Aorta (tissue), 5 donors: Measurements from ENCODE around the gene MARK2. TPM values are rescaled to one million over a fixed set of nuclear protein-coding genes. Genes with fewer than 3 reads are reported as not detected.
A peak's percentile ranks its signal among the peaks of the same experiment; 100 is the strongest.

ENCODE experiments used
- ATAC-seq: fragments of 200-7000 bp; cut with Tn5 transposase; one replicate; pipeline ENCODE4 v1.9.1; 2022; ENCODE audit warnings: moderate library complexity; ENCODE audit not compliant: low FRiP score
- DNase-seq, 2 donors: peaks; one replicate each; pipeline ENCODE4 v3.0.0-alpha.2; 2020
- H3K27ac ChIP-seq, 2 donors: one replicate each; pipeline ENCODE4 v1.5.1; 2013; ENCODE audit warnings: low read length in 2 of 2, mild to moderate bottlenecking in 2 of 2, moderate library complexity in 2 of 2, control low read depth in 1 of 2, inconsistent platforms in 1 of 2, low read depth in 1 of 2
- H3K27me3 ChIP-seq, 2 donors: one replicate each; pipeline ENCODE4 v1.6.1; 2013; ENCODE audit warnings: control low read depth in 1 of 2, low read length in 1 of 2, mild to moderate bottlenecking in 1 of 2, moderate library complexity in 1 of 2; ENCODE audit not compliant: insufficient read depth in 2 of 2, control insufficient read depth in 1 of 2
- H3K36me3 ChIP-seq, 2 donors: one replicate each; pipeline ENCODE4 v1.6.1; 2013; ENCODE audit warnings: control low read depth in 1 of 2, low read length in 1 of 2, mild to moderate bottlenecking in 1 of 2; ENCODE audit not compliant: insufficient read depth in 2 of 2, control insufficient read depth in 1 of 2
- H3K4me1 ChIP-seq, 2 donors: one replicate each; pipeline ENCODE4 v1.6.1; 2013; ENCODE audit warnings: low read length in 2 of 2, control low read depth in 1 of 2, mild to moderate bottlenecking in 1 of 2, moderate library complexity in 1 of 2; ENCODE audit not compliant: insufficient read depth in 2 of 2, control insufficient read depth in 1 of 2
- H3K4me3 ChIP-seq, 2 donors: one replicate each; pipeline ENCODE4 v1.5.1; 2013; ENCODE audit warnings: low read length in 2 of 2, control low read depth in 1 of 2, mild to moderate bottlenecking in 1 of 2
- H3K9me3 ChIP-seq: one replicate; pipeline ENCODE4 v1.6.1; 2013; ENCODE audit warnings: mild to moderate bottlenecking, low read length; ENCODE audit not compliant: control insufficient read depth
- WGBS, 2 donors: extraction: QIAGEN DNeasy Blood & Tissue Kit; methylation state at CpG; one replicate each; pipeline ENCODE4 v1.1.7; 2013; 5-methylcytosine and 5-hydroxymethylcytosine counted together
- intact Hi-C, 2 donors: fragments of 100-400 bp; cut with DNase I; formaldehyde crosslinking; loops; one replicate each; pipeline versions ENCODE4 v1.14.2 to v1.15.0; 2022
- polyA plus RNA-seq, 2 donors: library from polyadenylated mRNA; stranded (reverse); fragments of 200-250 nt; gene quantifications; one replicate each; pipeline ENCODE4 v1.2.3, GENCODE V29; 2013
- total RNA-seq, 2 donors: library from RNA; stranded (reverse); fragmentation: NEBNext Ultra II Directional; extraction: Animal tissue kit (Norgen Biotek cat#: 25700); gene quantifications; one replicate each; pipeline ENCODE4 v1.2.1, GENCODE V29; 2021
- donor health status: healthy with polysubstance abuse.
- donor health status: Bipolar disorder and iron deficiency.
- donor health status: DM: no; HTN: no; CAD: no.
- donor health status: DM: no; HTN: no; CAD: no.
- donor health status: DM: yes; HTN: yes; CAD: no.

MARK2 gene
- total and polyA plus RNA-seq, 4 donors: 8.1 to 32.5 (median 18.9) TPM

GRCh38 chr11:63937713-63938478 lies 99.0 kb downstream of the MARK2 start:
- intact Hi-C loops: loop anchor here in 1 of 2 donors (2.0 kb wide), 1 partner anchor 99 kb away; the partner anchor contains the start of gene MARK2
- H3K9me3 ChIP-seq: no peaks in the 10 kb centered on the region
- DNase-seq: no peak
- H3K27ac ChIP-seq: peak overlapping the region in 1 of 2 donors; percentile 48
- H3K36me3 ChIP-seq: no peaks in the 10 kb centered on the region
- ATAC-seq: peak; percentile 8
- no peaks in the 10 kb centered on the region for H3K27me3 ChIP-seq
- H3K4me3 ChIP-seq: peak overlapping the region in 1 of 2 donors; percentile 33
- H3K4me1 ChIP-seq: no peaks in the 10 kb centered on the region
- WGBS, 2 donors: 28 to 29% methylated on average over 30 of the region's 30 CpGs

- peak; percentile 95 for ATAC-seq
- no peaks in the 10 kb centered on the region for H3K36me3 ChIP-seq
- no peaks in the 10 kb centered on the region for H3K27me3 ChIP-seq
- H3K27ac ChIP-seq: peak within 1 kb of the TSS in 1 of 2 donors; percentile 48
- peak; percentile 95 to 97 for DNase-seq
- no peaks in the 10 kb centered on the region for H3K4me1 ChIP-seq
- no peaks in the 10 kb centered on the region for H3K9me3 ChIP-seq
- WGBS, 2 donors: 0% methylated on average over 48 to 92 of the region's 92 CpGs
- intact Hi-C loops: loop anchor here in 1 of 2 donors (2.0 kb wide), 1 partner anchor 100 kb away; the partner anchor contains the start of gene MARK2
- peak within 1 kb of the TSS; percentile 33 to 71 for H3K4me3 ChIP-seq
Measured at GRCh38 chr11:63938479-63939396, 99.8 kb downstream of the MARK2 start, which contains the start of gene NAA40. NAA40 (plus strand) TSS chr11:63939002; CDS start chr11:63939097, 95 bp downstream.

GRCh38 chr11:63939397-63939891 lies 100.5 kb downstream of the MARK2 start:
- Histone ChIP-seq H3K4me1 (no peaks in the 10 kb centered on the region), H3K4me3 (peak overlapping the region; percentile 33 to 71), H3K27ac (no peak overlapping the region), H3K9me3 (no peaks in the 10 kb centered on the region), H3K27me3 (no peaks in the 10 kb centered on the region), H3K36me3 (no peaks in the 10 kb centered on the region)
- intact Hi-C loops: loop anchor here in 1 of 2 donors (2.0 kb wide), 1 partner anchor 101 kb away; the partner anchor contains the start of gene MARK2
- WGBS, 2 donors: 3% methylated on average over 26 of the region's 26 CpGs
- no peak for DNase-seq
- ATAC-seq: no peak

DNA sequence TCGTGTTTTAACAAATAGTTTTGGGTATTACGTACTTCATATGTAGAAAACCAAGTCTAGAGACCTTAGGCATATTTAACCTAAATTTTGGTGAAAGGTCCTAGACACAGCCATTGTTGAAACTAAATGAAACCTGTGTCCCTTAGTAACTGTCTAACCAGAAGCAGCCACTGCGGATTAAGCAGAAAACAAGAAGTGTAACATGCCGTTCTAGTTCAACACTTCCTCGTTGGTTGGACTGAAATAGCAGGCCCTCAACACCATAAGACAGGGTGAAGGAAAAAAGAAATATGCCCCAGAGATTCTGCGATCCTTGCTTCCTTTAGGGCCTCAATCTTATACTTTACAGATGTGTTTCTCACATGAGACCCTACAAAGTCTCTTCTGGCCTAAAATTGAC lies 101.9 kb downstream of the MARK2 start:
- intact Hi-C loops: no loop called here
- no peaks in the 10 kb centered on the region for H3K4me1 ChIP-seq
- H3K4me3 ChIP-seq: no peak overlapping the region
- WGBS, 2 donors: 78 to 81% methylated on average over 6 of the region's 6 CpGs
- no peaks in the 10 kb centered on the region for H3K9me3 ChIP-seq
- DNase-seq: no peak
- ATAC-seq: no peak
- H3K27ac ChIP-seq: no peak overlapping the region
- no peaks in the 10 kb centered on the region for H3K36me3 ChIP-seq
- no peaks in the 10 kb centered on the region for H3K27me3 ChIP-seq

DNA sequence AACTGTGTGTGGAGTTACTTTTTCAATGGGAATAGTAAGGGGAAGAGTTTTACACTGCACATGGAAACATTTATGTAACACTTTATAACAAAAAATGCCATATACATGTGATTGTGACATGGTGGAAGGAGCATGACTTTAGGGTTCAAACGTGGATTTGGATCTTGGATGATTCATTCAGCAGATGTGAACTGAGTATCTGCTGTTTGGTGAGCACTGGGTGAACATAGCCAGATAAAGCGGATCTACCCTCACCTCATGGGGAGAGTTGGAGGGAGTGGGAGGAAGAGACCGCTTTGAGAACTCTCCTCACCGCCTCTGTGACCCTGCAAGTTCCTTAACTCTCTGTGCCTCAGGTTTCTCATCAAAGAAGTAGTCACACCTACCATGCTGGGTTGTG lies 103.0 kb downstream of the MARK2 start:
- intact Hi-C loops: no loop called here
- Histone ChIP-seq H3K27me3 (no peaks in the 10 kb centered on the region), H3K27ac (no peak overlapping the region), H3K9me3 (no peaks in the 10 kb centered on the region), H3K4me1 (no peaks in the 10 kb centered on the region), H3K36me3 (no peaks in the 10 kb centered on the region), H3K4me3 (no peak overlapping the region)
- ATAC-seq: no peak
- 83 to 88% methylated on average over 4 of the region's 4 CpGs for WGBS, 2 donors
- DNase-seq: no peak

GRCh38 chr11:63942803-63943202 lies 103.9 kb downstream of the MARK2 start:
- intact Hi-C loops: no loop called here
- H3K27ac ChIP-seq: no peak overlapping the region
- 87 to 93% methylated on average over 3 of the region's 3 CpGs for WGBS, 2 donors
- H3K27me3 ChIP-seq: no peaks in the 10 kb centered on the region
- no peak for ATAC-seq
- DNase-seq: no peak
- H3K4me3 ChIP-seq: no peak overlapping the region
- H3K4me1 ChIP-seq: no peaks in the 10 kb centered on the region
- no peaks in the 10 kb centered on the region for H3K9me3 ChIP-seq
- H3K36me3 ChIP-seq: no peaks in the 10 kb centered on the region

DNA sequence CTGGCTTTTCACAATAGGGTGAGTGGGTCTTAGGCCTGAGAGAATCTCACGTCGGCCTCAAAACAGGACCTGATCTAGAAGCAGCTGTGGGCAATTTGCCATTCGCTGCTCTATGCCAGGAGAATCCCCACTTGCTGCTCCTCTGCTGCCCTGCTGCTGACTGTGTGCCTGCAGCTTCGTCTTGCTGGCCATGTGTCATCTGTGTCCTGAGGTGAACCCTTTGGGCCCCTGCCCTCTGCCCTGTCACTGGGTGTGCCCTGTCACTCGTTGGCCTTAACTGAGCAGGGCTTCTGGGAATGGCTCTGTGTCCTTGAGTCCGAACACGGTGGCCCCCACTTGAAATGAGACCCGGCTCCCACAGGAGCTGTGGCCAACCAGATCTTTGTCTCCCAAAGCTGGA lies 106.1 kb downstream of the MARK2 start:
- Histone ChIP-seq H3K27me3 (no peaks in the 10 kb centered on the region), H3K36me3 (no peaks in the 10 kb centered on the region), H3K4me1 (no peaks in the 10 kb centered on the region), H3K9me3 (no peaks in the 10 kb centered on the region), H3K27ac (peak overlapping the region; percentile 1 to 50), H3K4me3 (no peak overlapping the region)
- WGBS, 2 donors: 24 to 28% methylated on average over 8 of the region's 8 CpGs
- ATAC-seq (peak; percentile 49), DNase-seq (no peak)
- intact Hi-C loops: loop anchor here (5.0 kb wide), 2 partner anchors 38 to 178 kb away; partner anchors contain the start of gene ZFTA (in 2 of the 2)

- no peak overlapping the region for H3K4me3 ChIP-seq
- H3K36me3 ChIP-seq: no peaks in the 10 kb centered on the region
- peak overlapping the region; percentile 1 to 50 for H3K27ac ChIP-seq
- no peaks in the 10 kb centered on the region for H3K9me3 ChIP-seq
- peak; percentile 82 to 90 for DNase-seq
- ATAC-seq: peak; percentile 91
- 17% methylated on average over 14 of the region's 14 CpGs for WGBS, 2 donors
- H3K27me3 ChIP-seq: no peaks in the 10 kb centered on the region
- H3K4me1 ChIP-seq: no peaks in the 10 kb centered on the region
- intact Hi-C loops: loop anchor here (1.0 to 5.0 kb wide), 3 partner anchors 38 to 178 kb away; partner anchors contain the start of gene ZFTA (in 2 of the 2)
Measured at GRCh38 chr11:63945477-63946163, 106.7 kb downstream of the MARK2 start.
